ENCODE measurements around the gene SLC16A8.

SLC16A8 gene

DNA sequence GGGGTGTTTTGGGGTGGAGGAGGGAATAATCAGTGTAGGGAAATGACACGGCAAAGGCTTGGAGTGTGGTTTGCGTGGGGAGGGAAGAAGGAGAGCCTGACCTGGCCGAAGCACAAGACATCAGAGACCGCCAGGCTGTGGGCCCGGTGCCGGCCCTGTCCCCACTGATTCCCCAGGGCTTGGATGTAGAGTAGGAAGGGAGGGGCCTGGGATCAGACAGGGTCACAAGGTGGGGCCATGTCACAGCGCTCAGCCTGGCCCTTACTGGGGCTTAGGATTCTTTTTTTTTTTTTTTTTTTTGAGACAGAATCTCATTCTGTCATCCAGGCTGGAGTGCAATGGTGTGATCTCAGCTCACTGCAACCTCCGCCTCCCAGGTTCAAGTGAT is 17.0 kb downstream of the SLC16A8 start:
- no peak overlapping the region for H3K56ac ChIP-seq (ENCODE audit: low read length)
- no peaks in the 10 kb centered on the region for H3K27me3 ChIP-seq (ENCODE audit: insufficient read depth, low read length, poor library complexity)
- no peak overlapping the region for H3K9ac ChIP-seq (ENCODE audit: low read length)
- H3K4me3 ChIP-seq (ENCODE audit: low read length), result no peak overlapping the region
- DNase-seq, result no peak
- H3K4ac ChIP-seq (ENCODE audit: low read depth, low read length), result no peak overlapping the region
- WGBS (ENCODE audit: extremely low coverage, insufficient coverage, low lambda C conversion rate), result no CpG with 5 or more reads among the region's 8 CpGs
- H2BK15ac ChIP-seq (replicated peaks; ENCODE audit: low read depth), result no peak overlapping the region
- no peaks in the 10 kb centered on the region for H3K79me2 ChIP-seq (ENCODE audit: control insufficient read depth, insufficient read depth, low read length)
- H2AK5ac ChIP-seq (ENCODE audit: low read length), result no peak overlapping the region
- H4K5ac ChIP-seq (ENCODE audit: low read length), result no peak overlapping the region
- H3K79me1 ChIP-seq (ENCODE audit: low read length), result no peaks in the 10 kb centered on the region
- no peak overlapping the region for H4K8ac ChIP-seq (ENCODE audit: low read depth, low read length)
- no peak overlapping the region for H2BK5ac ChIP-seq (ENCODE audit: low read length)
- no peak overlapping the region for H3K23ac ChIP-seq (ENCODE audit: low read length)
- H3K36me3 ChIP-seq (ENCODE audit: control insufficient read depth, insufficient read depth, low read length), result peaks cover 3% of the 10 kb centered on the region
- no peak overlapping the region for H3K27ac ChIP-seq (ENCODE audit: low read depth, low read length)
- H2BK120ac ChIP-seq (ENCODE audit: low read depth, low read length), result no peak overlapping the region
- H3K18ac ChIP-seq (ENCODE audit: low read length), result no peak overlapping the region
- H3K4me1 ChIP-seq (ENCODE audit: control insufficient read depth, low read depth, low read length), result no peaks in the 10 kb centered on the region
- H3K4me2 ChIP-seq (ENCODE audit: low read length), result no peak overlapping the region

DNA sequence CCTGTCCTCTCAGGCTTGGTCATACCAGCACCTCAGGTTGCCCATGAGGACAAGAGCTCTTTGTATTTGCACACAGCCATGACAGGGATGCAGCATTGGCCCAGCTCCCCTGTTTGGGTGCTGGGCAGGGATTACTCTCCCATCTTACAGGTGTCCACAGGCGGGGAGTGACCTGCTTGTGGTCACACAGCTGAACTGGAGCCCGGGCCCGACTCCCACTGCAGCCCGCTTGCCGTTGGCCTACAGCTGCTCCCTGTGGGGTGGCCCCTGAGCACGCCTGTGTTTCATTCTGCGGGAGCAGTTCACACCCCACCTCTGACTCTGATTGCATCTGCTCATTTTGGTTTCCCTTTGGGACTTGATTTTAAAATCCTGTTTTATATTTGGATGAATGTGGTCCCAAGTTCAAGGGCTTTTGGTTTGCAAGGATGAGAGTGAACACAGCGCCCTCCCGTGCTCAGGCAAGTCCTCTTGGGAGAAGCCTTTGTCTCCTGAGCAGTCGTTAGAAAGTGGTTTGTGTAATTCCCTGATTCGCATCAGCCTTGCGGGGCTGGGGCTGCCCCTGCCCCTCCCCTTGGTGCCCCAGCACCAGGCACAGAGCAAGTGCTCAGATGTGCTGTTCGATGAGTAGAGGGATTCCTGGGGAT is 17.5 kb downstream of the SLC16A8 start:
- Histone ChIP-seq H3K4ac (ENCODE audit: low read depth, low read length) (no peak overlapping the region), H3K79me2 (ENCODE audit: control insufficient read depth, insufficient read depth, low read length) (no peaks in the 10 kb centered on the region), H2BK15ac (replicated peaks; ENCODE audit: low read depth) (no peak overlapping the region), H3K18ac (ENCODE audit: low read length) (no peak overlapping the region), H3K27me3 (ENCODE audit: insufficient read depth, low read length, poor library complexity) (no peaks in the 10 kb centered on the region), H3K9ac (ENCODE audit: low read length) (no peak overlapping the region), H3K4me3 (ENCODE audit: low read length) (no peak overlapping the region), H2AK5ac (ENCODE audit: low read length) (no peak overlapping the region), H3K27ac (ENCODE audit: low read depth, low read length) (no peak overlapping the region), H4K5ac (ENCODE audit: low read length) (no peak overlapping the region), H3K23ac (ENCODE audit: low read length) (no peak overlapping the region), H3K4me2 (ENCODE audit: low read length) (no peak overlapping the region), H4K8ac (ENCODE audit: low read depth, low read length) (no peak overlapping the region), H3K4me1 (ENCODE audit: control insufficient read depth, low read depth, low read length) (no peaks in the 10 kb centered on the region), H2BK5ac (ENCODE audit: low read length) (no peak overlapping the region), H3K56ac (ENCODE audit: low read length) (no peak overlapping the region), H3K36me3 (ENCODE audit: control insufficient read depth, insufficient read depth, low read length) (peaks cover 3% of the 10 kb centered on the region), H3K79me1 (ENCODE audit: low read length) (no peaks in the 10 kb centered on the region), H2BK120ac (ENCODE audit: low read depth, low read length) (no peak overlapping the region)
- no CpG with 5 or more reads among the region's 13 CpGs for WGBS (ENCODE audit: extremely low coverage, insufficient coverage, low lambda C conversion rate)
- no peak for DNase-seq

DNA sequence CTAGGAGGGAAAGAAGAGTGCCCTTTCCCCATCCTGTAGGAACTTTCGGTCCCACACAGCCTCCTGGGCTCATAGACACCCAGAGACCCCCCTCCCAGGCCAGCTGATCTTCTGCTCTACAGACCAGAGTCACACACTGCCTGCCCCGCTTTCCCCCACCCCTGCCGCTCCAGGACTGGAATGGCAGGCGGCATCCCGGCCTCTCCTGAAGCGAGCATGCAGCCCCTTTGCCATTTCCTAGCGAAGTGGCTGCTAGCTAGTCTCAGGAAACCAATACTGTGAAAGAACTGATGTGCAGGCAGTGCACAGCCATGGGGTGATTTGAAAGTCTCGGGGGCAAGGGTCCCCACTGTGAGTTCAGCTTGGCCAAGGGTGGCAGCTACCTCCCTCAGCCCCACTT is 18.4 kb downstream of the SLC16A8 start:
- no peaks in the 10 kb centered on the region for H3K79me1 ChIP-seq (ENCODE audit: low read length)

DNA sequence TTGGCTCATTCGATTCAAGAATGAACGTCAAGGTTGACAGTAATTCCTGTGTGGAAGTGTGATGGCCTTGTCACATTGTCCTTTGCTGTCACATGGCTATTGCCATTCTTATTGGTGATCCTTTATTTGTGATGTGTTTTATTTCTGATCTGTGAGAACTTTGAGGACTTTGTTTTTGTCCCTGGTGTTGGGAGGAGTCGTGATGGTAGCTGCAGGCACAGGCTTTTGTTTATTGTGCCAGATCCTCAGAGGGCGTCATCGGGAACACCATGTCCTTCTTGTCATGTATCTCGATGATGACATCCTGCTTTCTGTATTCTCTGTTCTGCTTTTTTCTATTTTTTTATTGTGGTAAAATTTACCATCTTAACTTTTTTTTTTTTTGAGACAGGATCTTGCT is 21.2 kb downstream of the SLC16A8 start:
- Histone ChIP-seq H3K79me1 (ENCODE audit: low read length) (peaks cover 1% of the 10 kb centered on the region), H3K9ac (ENCODE audit: low read length) (no peak overlapping the region), H3K36me3 (ENCODE audit: control insufficient read depth, insufficient read depth, low read length) (peaks cover 3% of the 10 kb centered on the region), H4K5ac (ENCODE audit: low read length) (no peak overlapping the region), H3K56ac (ENCODE audit: low read length) (no peak overlapping the region), H3K4me3 (ENCODE audit: low read length) (no peak overlapping the region), H3K4ac (ENCODE audit: low read depth, low read length) (no peak overlapping the region), H2BK120ac (ENCODE audit: low read depth, low read length) (no peak overlapping the region), H3K79me2 (ENCODE audit: control insufficient read depth, insufficient read depth, low read length) (no peaks in the 10 kb centered on the region), H3K27me3 (ENCODE audit: insufficient read depth, low read length, poor library complexity) (no peaks in the 10 kb centered on the region), H2BK5ac (ENCODE audit: low read length) (no peak overlapping the region), H3K4me1 (ENCODE audit: control insufficient read depth, low read depth, low read length) (peaks cover 1% of the 10 kb centered on the region), H2BK15ac (replicated peaks; ENCODE audit: low read depth) (no peak overlapping the region), H3K27ac (ENCODE audit: low read depth, low read length) (no peak overlapping the region), H2AK5ac (ENCODE audit: low read length) (no peak overlapping the region), H4K8ac (ENCODE audit: low read depth, low read length) (no peak overlapping the region), H3K18ac (ENCODE audit: low read length) (no peak overlapping the region), H3K23ac (ENCODE audit: low read length) (no peak overlapping the region), H3K4me2 (ENCODE audit: low read length) (no peak overlapping the region)
- no CpG with 5 or more reads among the region's 6 CpGs for WGBS (ENCODE audit: extremely low coverage, insufficient coverage, low lambda C conversion rate)
- DNase-seq, result no peak

More for the DNA sequence above, 18.4 kb downstream of the SLC16A8 start:
- Histone ChIP-seq H4K8ac (ENCODE audit: low read depth, low read length) (no peak overlapping the region), H3K9ac (ENCODE audit: low read length) (no peak overlapping the region), H2AK5ac (ENCODE audit: low read length) (no peak overlapping the region), H3K56ac (ENCODE audit: low read length) (no peak overlapping the region), H4K5ac (ENCODE audit: low read length) (no peak overlapping the region), H2BK120ac (ENCODE audit: low read depth, low read length) (no peak overlapping the region), H3K23ac (ENCODE audit: low read length) (no peak overlapping the region), H3K27ac (ENCODE audit: low read depth, low read length) (no peak overlapping the region), H3K4me2 (ENCODE audit: low read length) (no peak overlapping the region), H3K18ac (ENCODE audit: low read length) (no peak overlapping the region), H3K79me2 (ENCODE audit: control insufficient read depth, insufficient read depth, low read length) (no peaks in the 10 kb centered on the region), H2BK5ac (ENCODE audit: low read length) (no peak overlapping the region), H3K27me3 (ENCODE audit: insufficient read depth, low read length, poor library complexity) (no peaks in the 10 kb centered on the region), H3K4me3 (ENCODE audit: low read length) (no peak overlapping the region), H3K4me1 (ENCODE audit: control insufficient read depth, low read depth, low read length) (no peaks in the 10 kb centered on the region), H3K36me3 (ENCODE audit: control insufficient read depth, insufficient read depth, low read length) (peaks cover 3% of the 10 kb centered on the region), H2BK15ac (replicated peaks; ENCODE audit: low read depth) (no peak overlapping the region), H3K4ac (ENCODE audit: low read depth, low read length) (no peak overlapping the region)
- no CpG with 5 or more reads among the region's 8 CpGs for WGBS (ENCODE audit: extremely low coverage, insufficient coverage, low lambda C conversion rate)
- DNase-seq, result no peak

DNA sequence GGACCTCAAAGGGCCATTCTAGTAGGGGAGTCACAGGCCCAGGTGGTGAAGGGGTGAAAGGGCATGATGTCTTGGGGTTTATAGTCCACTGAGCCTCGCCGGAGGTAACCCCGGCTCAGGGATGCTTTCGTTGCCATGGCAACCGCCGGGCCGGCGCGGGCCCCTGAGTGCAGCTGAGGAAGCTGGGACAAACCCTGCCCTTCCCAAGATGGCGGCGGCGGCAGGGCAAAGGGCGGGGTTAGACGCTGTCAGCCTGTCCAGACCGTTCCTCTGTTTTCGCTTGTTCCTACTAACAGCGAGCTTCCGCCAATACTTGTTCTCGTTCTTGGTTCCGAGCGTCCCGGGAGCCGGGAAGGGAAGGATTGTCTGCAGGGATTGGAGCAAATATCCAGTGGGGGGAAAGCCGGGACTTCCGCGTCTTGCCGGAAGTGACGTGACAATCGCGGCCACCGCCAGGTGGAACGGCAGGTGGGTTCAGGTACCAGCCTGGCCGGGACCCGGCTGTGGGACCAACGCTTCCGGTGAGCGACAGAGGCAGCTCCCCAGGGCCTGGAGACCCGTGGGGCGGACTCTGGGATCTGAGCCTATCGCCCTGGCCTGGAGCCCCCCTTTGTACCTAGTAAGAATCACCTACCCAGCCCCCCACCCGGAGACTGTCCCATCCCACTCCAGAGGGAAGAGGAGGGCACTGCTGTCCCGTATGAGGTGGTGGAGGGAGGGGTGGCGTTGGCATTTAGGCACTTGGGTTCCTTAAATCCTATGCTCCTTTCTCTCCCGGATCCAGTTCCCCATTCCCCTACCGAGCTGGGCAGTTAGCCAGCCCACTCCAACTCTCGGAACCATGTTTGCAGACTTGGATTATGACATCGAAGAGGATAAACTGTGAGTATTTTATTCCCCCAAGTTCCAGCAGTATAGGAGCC is 26.8 kb downstream of the SLC16A8 start, which contains the start of gene PICK1:
Gene PICK1, plus strand, starts transcription at position 436 of the 923 bp plus-strand sequence. Its CDS starts 406 bp downstream, at position 842.
- peak; percentile 97 for DNase-seq
- Histone ChIP-seq H3K79me1 (ENCODE audit: low read length) (peaks cover 3% of the 10 kb centered on the region), H2AK5ac (ENCODE audit: low read length) (no peak within 1 kb of the TSS), H3K18ac (ENCODE audit: low read length) (peak within 1 kb of the TSS; percentile 65), H3K4me1 (ENCODE audit: control insufficient read depth, low read depth, low read length) (peaks cover 4% of the 10 kb centered on the region), H4K5ac (ENCODE audit: low read length) (no peak within 1 kb of the TSS), H3K27me3 (ENCODE audit: insufficient read depth, low read length, poor library complexity) (no peaks in the 10 kb centered on the region), H2BK120ac (ENCODE audit: low read depth, low read length) (no peak within 1 kb of the TSS), H2BK15ac (replicated peaks; ENCODE audit: low read depth) (no peak within 1 kb of the TSS), H3K36me3 (ENCODE audit: control insufficient read depth, insufficient read depth, low read length) (no peaks in the 10 kb centered on the region), H2BK5ac (ENCODE audit: low read length) (peak within 1 kb of the TSS; percentile 36), H3K23ac (ENCODE audit: low read length) (no peak within 1 kb of the TSS), H3K79me2 (ENCODE audit: control insufficient read depth, insufficient read depth, low read length) (no peaks in the 10 kb centered on the region), H3K4me3 (ENCODE audit: low read length) (peak within 1 kb of the TSS; percentile 32), H3K4ac (ENCODE audit: low read depth, low read length) (peak within 1 kb of the TSS; percentile 83), H3K9ac (ENCODE audit: low read length) (peak within 1 kb of the TSS; percentile 71), H3K4me2 (ENCODE audit: low read length) (peak within 1 kb of the TSS; percentile 44), H3K56ac (ENCODE audit: low read length) (peak within 1 kb of the TSS; percentile 87), H3K27ac (ENCODE audit: low read depth, low read length) (peak within 1 kb of the TSS; percentile 68), H4K8ac (ENCODE audit: low read depth, low read length) (peak within 1 kb of the TSS; percentile 60)
- WGBS (ENCODE audit: extremely low coverage, insufficient coverage, low lambda C conversion rate), result no CpG with 5 or more reads among the region's 47 CpGs

Measured in mesendoderm (in vitro differentiated cells).